Astrocyte of the cerebellum (primary cell): Measurements from ENCODE around the gene CUL1.

ENCODE experiments used
- DNase-seq: peaks from one replicate; pipeline ENCODE4 v3.0.0-alpha.2; 2011; ENCODE audit warnings: low read depth
- H3K4me3 ChIP-seq: 2 replicates; pipeline ENCODE4 v1.5.1; 2011; ENCODE audit warnings: mild to moderate bottlenecking, low read depth, low read length, moderate library complexity
- CTCF ChIP-seq: IDR thresholded peaks from 2 replicates; pipeline ENCODE4 v1.5.1; 2012; ENCODE audit warnings: low read length, low read depth, moderate library complexity, mild to moderate bottlenecking; ENCODE audit errors: missing control alignments
- in situ Hi-C: cut with HindIII; loops from 2 replicates; pipeline ENCODE4 v1.10.0; 2017; ENCODE audit warnings: low sequenced_read_pairs

CUL1 gene

DNA sequence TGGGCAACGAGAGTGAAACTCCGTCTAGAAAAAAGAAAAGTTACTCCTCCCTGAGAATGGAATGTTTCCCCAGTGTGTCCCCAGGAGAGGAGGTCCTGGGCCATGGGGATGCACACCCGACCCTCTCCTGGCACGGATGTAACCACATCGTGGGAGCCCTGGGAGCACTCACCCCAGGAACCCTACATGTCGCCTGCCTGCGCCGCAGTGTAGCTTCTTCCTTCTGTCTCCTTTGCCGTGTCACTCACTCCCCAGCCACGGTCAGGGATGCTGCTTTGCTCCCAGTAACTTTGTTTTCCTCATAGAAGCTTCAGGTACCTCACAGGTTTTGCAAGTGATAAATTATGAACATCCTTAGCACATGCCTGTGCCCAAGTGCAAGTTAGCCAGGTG, 103.4 kb downstream of the CUL1 start:
- TF ChIP-seq CTCF, result no peak
- in situ Hi-C loops, result no loop called here
- no peak overlapping the region for H3K4me3 ChIP-seq
- no peak for DNase-seq

GRCh38 chr7:148803094-148803493, 104.4 kb downstream of the CUL1 start:
- no peak for DNase-seq
- TF ChIP-seq CTCF, result no peak
- H3K4me3 ChIP-seq, result no peak overlapping the region
- in situ Hi-C loops, result no loop called here

- H3K4me3 ChIP-seq, result no peak overlapping the region
- in situ Hi-C loops, result no loop called here
- no peak for TF ChIP-seq CTCF
- no peak for DNase-seq
Observed at GRCh38 chr7:148804343-148805235, 105.9 kb downstream of the CUL1 start.

GRCh38 chr7:148806187-148806586, 107.5 kb downstream of the CUL1 start:
- no peak overlapping the region for H3K4me3 ChIP-seq
- TF ChIP-seq CTCF, result no peak
- in situ Hi-C loops, result no loop called here
- no peak for DNase-seq

GRCh38 chr7:148807436-148807835, 108.7 kb downstream of the CUL1 start:
- no peak for TF ChIP-seq CTCF
- no peak for DNase-seq
- in situ Hi-C loops, result no loop called here
- H3K4me3 ChIP-seq, result no peak overlapping the region

GRCh38 chr7:148809856-148810255, 111.2 kb downstream of the CUL1 start:
- in situ Hi-C loops, result no loop called here
- no peak for TF ChIP-seq CTCF
- H3K4me3 ChIP-seq, result no peak overlapping the region
- no peak for DNase-seq
